A673 (cell line): Measurements from ENCODE around the gene SAP30L. TPM values are rescaled to one million over a fixed set of nuclear protein-coding genes. Genes with fewer than 3 reads are reported as not detected.

Experiments used
- BruUV-seq: library from RNA; stranded (reverse); fragments of 400-500 nt; replicated peaks from 2 replicates; lab custom pipeline; 2021; lab: Mats Ljungman, UMichigan
- CTCF ChIA-PET: fragments of 300-600 bp; sonication (Branson Sonifier 250); formaldehyde crosslinking; loops from one replicate; lab custom pipeline; 2022; ENCODE audit warnings: antibody characterized with exemption; lab: Charles Lee
- POLR2A ChIA-PET: fragments of 300-600 bp; sonication (Branson Sonifier 250); formaldehyde crosslinking; loops from one replicate; lab custom pipeline; 2022; ENCODE audit warnings: antibody characterized with exemption; ENCODE audit not compliant: low non-redundant PET; lab: Charles Lee
- DNase-seq: peaks from one replicate; pipeline ENCODE4 v3.0.0-alpha.2; 2015; ENCODE audit warnings: low spot score
- H3K27ac ChIP-seq: fragments of 200-600 bp; sonication (generic); 2 replicates; pipeline ENCODE4 v1.5.1; 2016; ENCODE audit warnings: mixed run types, low read depth, mild to moderate bottlenecking, mixed read lengths, antibody characterized with exemption, low read length; ENCODE audit not compliant: poor library complexity, severe bottlenecking
- H3K27me3 ChIP-seq: fragments of 200-600 bp; sonication (generic); replicated peaks from 2 replicates; pipeline ENCODE4 v1.6.1; 2017; ENCODE audit warnings: mixed run types, low read depth, mild to moderate bottlenecking, mixed read lengths, antibody characterized with exemption, low read length; ENCODE audit not compliant: insufficient read depth, poor library complexity
- H3K36me3 ChIP-seq: fragments of 200-600 bp; sonication (generic); 2 replicates; pipeline ENCODE4 v1.6.1; 2016; ENCODE audit warnings: mixed run types, mild to moderate bottlenecking, mixed read lengths, antibody characterized with exemption, low read length; ENCODE audit not compliant: insufficient read depth, poor library complexity, severe bottlenecking
- H3K4me1 ChIP-seq: fragments of 200-600 bp; sonication (generic); 2 replicates; pipeline ENCODE4 v1.6.1; 2017; ENCODE audit warnings: mixed run types, mild to moderate bottlenecking, mixed read lengths, antibody characterized with exemption, low read length; ENCODE audit not compliant: insufficient read depth, poor library complexity, severe bottlenecking
- H3K4me3 ChIP-seq: fragments of 200-600 bp; sonication (generic); 2 replicates; pipeline ENCODE4 v1.5.1; 2016; ENCODE audit warnings: low read depth, mixed run types, mild to moderate bottlenecking, mixed read lengths, low read length; ENCODE audit not compliant: poor library complexity, severe bottlenecking
- H3K9me3 ChIP-seq: fragments of 200-600 bp; sonication (generic); 2 replicates; pipeline ENCODE4 v1.6.1; 2016; ENCODE audit warnings: mixed run types, low read depth, mild to moderate bottlenecking, mixed read lengths, antibody characterized with exemption, low read length; ENCODE audit not compliant: poor library complexity, severe bottlenecking
- EZH2 ChIP-seq: fragments of 200-600 bp; sonication (generic); IDR thresholded peaks from 2 replicates; pipeline ENCODE4 v1.6.1; 2017; ENCODE audit warnings: borderline replicate concordance, low read depth, mild to moderate bottlenecking, mixed read lengths, antibody characterized with exemption, low read length; ENCODE audit not compliant: poor library complexity, severe bottlenecking
- intact Hi-C: fragments of 100-400 bp; cut with micrococcal nuclease; formaldehyde crosslinking; loops from one replicate; pipeline ENCODE4 v1.10.0; 2022; ENCODE audit not compliant: unreplicated experiment
- total RNA-seq: library from RNA; stranded (reverse); gene quantifications from 2 replicates; pipeline ENCODE4 v1.2.3, GENCODE V29; 2021
- TF ChIP-seq, protein P1 (sequence below): fragments of 300-800, 200-600 bp; sonication (generic); conservative IDR thresholded peaks from 2 replicates; pipeline ENCODE4 v1.5.1; 2017; ENCODE audit warnings: low read depth, mild to moderate bottlenecking, antibody characterized with exemption, low read length, moderate library complexity, mixed read lengths

Gene SAP30L
- total RNA-seq, 1 experiment from 2014 or later: 29.2 TPM

GRCh38 chr5:154470947-154471870 is 25.4 kb downstream of the SAP30L start:
- Histone ChIP-seq H3K9me3 (no peaks in the 10 kb centered on the region), H3K4me1 (no peaks in the 10 kb centered on the region), H3K36me3 (no peaks in the 10 kb centered on the region), H3K4me3 (no peak overlapping the region), H3K27ac (no peak overlapping the region), H3K27me3 (peaks cover 64% of the 10 kb centered on the region)
- ChIA-PET CTCF (no interaction called here), POLR2A (no interaction called here)
- intact Hi-C loops: no loop called here
- TF ChIP-seq, protein P1, sequence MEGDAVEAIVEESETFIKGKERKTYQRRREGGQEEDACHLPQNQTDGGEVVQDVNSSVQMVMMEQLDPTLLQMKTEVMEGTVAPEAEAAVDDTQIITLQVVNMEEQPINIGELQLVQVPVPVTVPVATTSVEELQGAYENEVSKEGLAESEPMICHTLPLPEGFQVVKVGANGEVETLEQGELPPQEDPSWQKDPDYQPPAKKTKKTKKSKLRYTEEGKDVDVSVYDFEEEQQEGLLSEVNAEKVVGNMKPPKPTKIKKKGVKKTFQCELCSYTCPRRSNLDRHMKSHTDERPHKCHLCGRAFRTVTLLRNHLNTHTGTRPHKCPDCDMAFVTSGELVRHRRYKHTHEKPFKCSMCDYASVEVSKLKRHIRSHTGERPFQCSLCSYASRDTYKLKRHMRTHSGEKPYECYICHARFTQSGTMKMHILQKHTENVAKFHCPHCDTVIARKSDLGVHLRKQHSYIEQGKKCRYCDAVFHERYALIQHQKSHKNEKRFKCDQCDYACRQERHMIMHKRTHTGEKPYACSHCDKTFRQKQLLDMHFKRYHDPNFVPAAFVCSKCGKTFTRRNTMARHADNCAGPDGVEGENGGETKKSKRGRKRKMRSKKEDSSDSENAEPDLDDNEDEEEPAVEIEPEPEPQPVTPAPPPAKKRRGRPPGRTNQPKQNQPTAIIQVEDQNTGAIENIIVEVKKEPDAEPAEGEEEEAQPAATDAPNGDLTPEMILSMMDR: no peak
- no peak for TF ChIP-seq EZH2
- BruUV-seq: no TSS peak
- no peak for DNase-seq

GRCh38 chr5:154472871-154473580 is 27.2 kb downstream of the SAP30L start:
- no peak overlapping the region for H3K4me3 ChIP-seq
- ChIA-PET POLR2A (no interaction called here), CTCF (no interaction called here)
- no TSS peak for BruUV-seq
- intact Hi-C loops: no loop called here
- TF ChIP-seq, protein P1: no peak
- TF ChIP-seq EZH2: peak; percentile 57
- DNase-seq: no peak
- peaks cover 82% of the 10 kb centered on the region for H3K27me3 ChIP-seq
- no peak overlapping the region for H3K27ac ChIP-seq
- no peaks in the 10 kb centered on the region for H3K9me3 ChIP-seq
- H3K36me3 ChIP-seq: no peaks in the 10 kb centered on the region
- no peaks in the 10 kb centered on the region for H3K4me1 ChIP-seq

GRCh38 chr5:154473581-154474283 is 27.9 kb downstream of the SAP30L start:
- Histone ChIP-seq H3K27me3 (peaks cover 89% of the 10 kb centered on the region), H3K36me3 (no peaks in the 10 kb centered on the region), H3K9me3 (no peaks in the 10 kb centered on the region), H3K27ac (no peak overlapping the region), H3K4me3 (no peak overlapping the region), H3K4me1 (no peaks in the 10 kb centered on the region)
- no peak for TF ChIP-seq EZH2
- TF ChIP-seq, protein P1: no peak
- ChIA-PET POLR2A (no interaction called here), CTCF (no interaction called here)
- no peak for DNase-seq
- intact Hi-C loops: loop anchor here (2.0 kb wide), 1 partner anchor 137 kb away; no protein-coding TSS in a partner anchor
- no TSS peak for BruUV-seq
